Brain microvascular endothelial cell (primary cell): ENCODE measurements around the gene HCLS1.

Experiments
- DNase-seq: peaks from one replicate; pipeline ENCODE4 v3.0.0-alpha.2; 2020
- H3K27ac ChIP-seq: fragments of 250-450 bp; sonication (Bioruptor Pico); 2 replicates; pipeline ENCODE4 v1.5.1; 2020; ENCODE audit warnings: mild to moderate bottlenecking, moderate library complexity
- H3K27me3 ChIP-seq: fragments of 250-450 bp; sonication (Bioruptor Pico); replicated peaks from 2 replicates; pipeline ENCODE4 v1.5.1; 2020; ENCODE audit warnings: mild to moderate bottlenecking
- H3K36me3 ChIP-seq: fragments of 250-450 bp; sonication (Bioruptor Pico); replicated peaks from 2 replicates; pipeline ENCODE4 v1.5.1; 2020; ENCODE audit warnings: mild to moderate bottlenecking
- H3K4me3 ChIP-seq: 2 replicates; pipeline ENCODE4 v1.5.1; 2011; ENCODE audit warnings: low read depth, mild to moderate bottlenecking, control low read depth, low read length, moderate library complexity
- in situ Hi-C: cut with HindIII; loops from 2 replicates; pipeline ENCODE4 v1.10.0; 2017; ENCODE audit warnings: low sequenced_read_pairs, low pct_ligation_motif_present
- TF ChIP-seq, protein P1 (sequence below): IDR thresholded peaks from 2 replicates; pipeline ENCODE4 v1.5.1; 2011; ENCODE audit warnings: low read depth, mild to moderate bottlenecking, moderate library complexity, low read length, control low read depth, inconsistent platforms; ENCODE audit errors: missing control alignments

The HCLS1 gene

DNA sequence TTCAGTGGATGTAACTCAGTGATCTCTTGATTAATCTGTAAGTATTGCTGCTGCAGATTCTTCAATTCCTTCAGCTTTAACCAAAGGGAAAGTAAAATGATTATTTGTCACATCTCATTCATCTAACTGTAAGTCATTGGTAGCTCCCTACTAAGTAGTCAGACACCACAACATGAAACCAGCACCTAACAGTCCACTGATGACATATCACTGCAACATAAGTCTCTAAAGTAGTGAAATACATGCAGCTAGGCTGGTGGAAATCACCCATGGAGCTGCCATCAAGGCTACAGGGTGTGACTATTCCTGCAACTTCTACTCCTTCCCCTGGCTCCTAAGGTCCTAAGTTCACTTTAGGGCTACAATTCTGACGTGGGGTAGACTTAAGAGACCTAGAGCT lies 21.1 kb upstream of the HCLS1 start:
- TF ChIP-seq, protein P1, sequence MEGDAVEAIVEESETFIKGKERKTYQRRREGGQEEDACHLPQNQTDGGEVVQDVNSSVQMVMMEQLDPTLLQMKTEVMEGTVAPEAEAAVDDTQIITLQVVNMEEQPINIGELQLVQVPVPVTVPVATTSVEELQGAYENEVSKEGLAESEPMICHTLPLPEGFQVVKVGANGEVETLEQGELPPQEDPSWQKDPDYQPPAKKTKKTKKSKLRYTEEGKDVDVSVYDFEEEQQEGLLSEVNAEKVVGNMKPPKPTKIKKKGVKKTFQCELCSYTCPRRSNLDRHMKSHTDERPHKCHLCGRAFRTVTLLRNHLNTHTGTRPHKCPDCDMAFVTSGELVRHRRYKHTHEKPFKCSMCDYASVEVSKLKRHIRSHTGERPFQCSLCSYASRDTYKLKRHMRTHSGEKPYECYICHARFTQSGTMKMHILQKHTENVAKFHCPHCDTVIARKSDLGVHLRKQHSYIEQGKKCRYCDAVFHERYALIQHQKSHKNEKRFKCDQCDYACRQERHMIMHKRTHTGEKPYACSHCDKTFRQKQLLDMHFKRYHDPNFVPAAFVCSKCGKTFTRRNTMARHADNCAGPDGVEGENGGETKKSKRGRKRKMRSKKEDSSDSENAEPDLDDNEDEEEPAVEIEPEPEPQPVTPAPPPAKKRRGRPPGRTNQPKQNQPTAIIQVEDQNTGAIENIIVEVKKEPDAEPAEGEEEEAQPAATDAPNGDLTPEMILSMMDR, result no peak
- no peak for DNase-seq
- H3K36me3 ChIP-seq, result peaks cover 24% of the 10 kb centered on the region
- H3K4me3 ChIP-seq, result no peak overlapping the region
- in situ Hi-C loops, result no loop called here
- no peak overlapping the region for H3K27ac ChIP-seq
- no peaks in the 10 kb centered on the region for H3K27me3 ChIP-seq

DNA sequence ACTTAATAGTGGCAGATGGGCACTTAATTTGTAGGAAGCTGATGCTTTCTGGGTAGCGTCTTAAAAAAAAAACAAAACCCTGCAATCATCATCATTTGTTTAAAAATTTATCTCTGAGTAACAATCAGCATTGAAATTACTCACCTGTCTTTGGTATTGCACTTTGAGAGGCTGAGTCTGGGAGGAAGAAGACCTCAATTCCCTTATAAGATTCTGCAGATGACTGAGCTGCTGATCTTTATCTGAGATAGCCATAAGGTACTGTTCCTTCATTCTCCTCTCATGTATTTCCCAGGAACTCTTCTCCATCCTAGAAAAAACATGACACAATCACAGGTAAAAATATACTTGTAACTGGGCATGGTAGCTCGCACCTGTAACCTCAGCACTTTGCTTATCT lies 16.4 kb upstream of the HCLS1 start:
- H3K27ac ChIP-seq, result no peak overlapping the region
- H3K27me3 ChIP-seq, result no peaks in the 10 kb centered on the region
- DNase-seq, result no peak
- H3K4me3 ChIP-seq, result no peak overlapping the region
- TF ChIP-seq, protein P1, result no peak
- in situ Hi-C loops, result no loop called here
- peaks cover 43% of the 10 kb centered on the region for H3K36me3 ChIP-seq

DNA sequence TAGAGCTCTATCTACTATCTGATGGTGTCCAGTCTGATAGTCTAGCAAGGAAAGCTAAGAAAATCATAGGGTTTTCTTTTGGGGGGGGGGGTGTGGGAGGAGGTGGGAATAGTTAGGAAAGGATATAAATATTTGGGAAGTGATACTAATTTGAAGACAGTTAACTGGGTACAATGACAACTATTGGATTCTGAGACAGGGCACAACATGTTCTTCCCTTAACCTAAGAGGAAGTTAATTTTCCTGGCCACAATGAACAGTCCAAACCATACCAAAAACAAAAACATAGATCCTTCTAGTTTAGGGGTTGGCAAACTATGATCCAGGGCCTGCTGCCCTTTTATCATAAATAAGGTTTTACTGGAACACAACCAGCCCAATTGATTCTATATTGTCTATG lies 10.0 kb upstream of the HCLS1 start:
- TF ChIP-seq, protein P1, result no peak
- DNase-seq, result no peak
- Histone ChIP-seq H3K27ac (no peak overlapping the region), H3K36me3 (peaks cover 51% of the 10 kb centered on the region), H3K27me3 (no peaks in the 10 kb centered on the region), H3K4me3 (no peak overlapping the region)
- in situ Hi-C loops, result no loop called here

DNA sequence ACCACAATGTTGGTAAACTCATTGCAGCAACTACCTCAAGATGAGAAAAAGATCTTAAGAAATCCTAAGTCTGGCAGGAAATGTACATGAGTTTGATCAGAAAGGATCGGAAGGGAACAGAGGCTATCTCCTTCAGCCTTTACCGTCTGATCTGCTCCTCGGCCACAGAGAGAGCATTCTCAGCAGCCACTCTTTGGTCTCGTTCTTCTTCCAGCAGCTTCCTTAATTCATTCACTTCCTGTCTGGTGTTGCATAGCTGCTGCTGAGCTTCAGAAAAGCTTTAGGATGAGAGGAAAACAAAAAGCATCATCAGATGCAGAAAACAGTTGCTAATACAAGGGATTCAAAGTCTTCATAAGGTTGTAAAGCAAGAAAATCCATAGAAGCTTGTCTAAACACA lies 6.6 kb upstream of the HCLS1 start:
- H3K27me3 ChIP-seq, result no peaks in the 10 kb centered on the region
- TF ChIP-seq, protein P1, result no peak
- H3K36me3 ChIP-seq, result peaks cover 58% of the 10 kb centered on the region
- no peak overlapping the region for H3K4me3 ChIP-seq
- DNase-seq, result no peak
- in situ Hi-C loops, result no loop called here
- no peak overlapping the region for H3K27ac ChIP-seq

DNA sequence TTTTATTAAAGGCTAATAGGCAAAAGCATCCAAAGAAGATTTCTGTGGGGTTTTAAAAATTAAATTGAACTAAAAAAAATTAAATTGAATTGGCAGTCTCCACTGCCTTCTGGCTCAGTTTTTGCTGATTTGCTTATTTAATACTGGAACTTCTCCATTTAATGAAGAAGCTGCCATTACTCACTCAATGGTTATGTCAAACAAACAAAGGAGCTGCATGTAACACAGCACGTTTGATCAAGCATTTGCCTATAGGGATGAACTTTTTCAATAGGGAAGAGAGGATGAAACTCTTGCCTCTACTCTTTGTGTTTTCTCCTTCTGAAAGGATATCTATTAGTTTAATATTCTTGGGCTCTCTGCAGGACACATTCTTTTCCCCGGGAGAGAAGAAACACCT lies 4.8 kb upstream of the HCLS1 start:
- in situ Hi-C loops, result no loop called here
- Histone ChIP-seq H3K4me3 (no peak overlapping the region), H3K27ac (no peak overlapping the region), H3K27me3 (no peaks in the 10 kb centered on the region), H3K36me3 (peaks cover 50% of the 10 kb centered on the region)
- no peak for DNase-seq
- TF ChIP-seq, protein P1, result no peak

DNA sequence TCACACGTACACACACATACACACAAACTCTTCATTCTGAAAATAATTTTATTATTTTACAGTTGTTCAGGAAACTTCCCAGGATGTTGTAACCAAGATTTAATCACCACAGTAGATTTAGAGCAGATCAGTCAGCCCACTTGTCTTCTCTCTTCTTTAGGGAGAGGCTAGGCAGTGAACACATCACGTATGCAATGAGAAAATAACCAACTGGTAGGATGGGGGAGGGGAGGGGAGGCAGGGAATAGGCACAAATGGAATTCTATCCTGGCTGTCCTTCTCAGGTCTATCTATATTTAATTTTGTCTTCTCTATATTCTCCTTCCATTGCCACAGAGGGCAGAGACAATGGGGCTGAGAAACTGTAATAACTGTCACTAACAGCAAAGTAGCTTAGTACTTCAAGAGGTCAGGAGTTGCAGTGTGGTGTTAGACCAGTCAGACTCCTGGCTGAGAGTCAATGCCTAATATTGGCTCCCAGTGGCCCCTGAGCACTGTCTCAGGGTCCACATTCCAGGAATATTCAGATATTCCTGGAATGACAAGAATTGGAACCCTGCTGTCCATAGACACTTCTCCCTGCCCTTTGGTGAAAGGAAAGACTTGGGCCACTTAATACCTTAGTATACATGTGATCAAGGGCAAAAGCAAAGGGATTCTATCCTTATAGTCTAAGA lies 2.6 kb upstream of the HCLS1 start:
- H3K36me3 ChIP-seq, result peaks cover 44% of the 10 kb centered on the region
- H3K27me3 ChIP-seq, result no peaks in the 10 kb centered on the region
- DNase-seq, result no peak
- in situ Hi-C loops, result no loop called here
- TF ChIP-seq, protein P1, result no peak
- H3K27ac ChIP-seq, result no peak overlapping the region
- no peak overlapping the region for H3K4me3 ChIP-seq
